Measurements from ENCODE around the gene USE1. TPM values are rescaled to one million over a fixed set of nuclear protein-coding genes. Genes with fewer than 3 reads are reported as not detected.

USE1 gene
- total and polyA plus RNA-seq, 9 of the 15 experiments (the other 6 are each of a cell fraction or from before 2014, with no cell fraction given) = 17.3 to 52.4 (median 34.0) TPM

DNA sequence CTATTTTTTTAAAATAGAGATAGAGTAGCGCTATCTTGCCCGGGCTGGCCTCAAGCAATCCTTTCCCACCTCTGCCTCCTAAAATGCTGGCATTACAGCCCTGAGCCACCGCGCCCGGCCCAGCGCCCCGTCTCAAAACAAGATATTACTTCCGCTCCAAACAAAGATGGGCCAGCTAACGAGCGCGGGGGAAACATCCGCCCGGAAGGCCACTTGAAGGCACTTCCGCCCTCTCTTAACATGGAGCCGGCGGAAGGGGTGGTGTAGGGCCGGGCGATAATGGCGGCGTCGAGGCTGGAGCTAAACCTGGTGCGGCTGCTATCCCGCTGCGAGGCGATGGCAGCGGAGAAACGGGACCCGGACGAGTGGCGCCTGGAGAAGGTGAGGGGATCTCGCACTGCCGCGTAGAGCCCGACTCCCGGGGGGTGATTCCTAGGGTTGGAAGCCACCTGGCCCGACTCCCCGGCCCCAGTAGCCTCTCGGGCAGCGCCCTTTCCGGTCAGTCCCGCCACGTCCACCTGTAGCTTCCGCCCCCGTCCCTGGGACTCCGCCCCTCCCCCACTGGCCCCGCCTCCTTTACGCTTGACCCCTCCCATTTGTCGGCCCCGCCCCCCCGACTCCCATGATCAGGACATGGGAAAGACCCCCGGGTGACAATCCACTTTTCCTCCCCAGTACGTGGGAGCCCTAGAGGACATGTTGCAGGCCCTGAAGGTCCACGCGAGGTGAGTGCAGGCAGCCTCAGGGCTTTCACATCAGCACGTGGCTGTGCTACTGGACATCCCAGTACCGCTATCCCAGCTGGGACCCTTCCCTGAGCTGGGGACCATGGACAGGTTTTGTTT lies at the start of gene USE1 (continued):
- TF ChIP-seq FOS (IDR thresholded peaks at IDR 0.05; ENCODE audit: extremely low read depth, insufficient read length) = no peak
- no peak for TF ChIP-seq SMAD1 (IDR thresholded peaks at IDR 0.05; ENCODE audit: low read depth, low read length, partially characterized antibody)
- TF ChIP-seq, protein P1, sequence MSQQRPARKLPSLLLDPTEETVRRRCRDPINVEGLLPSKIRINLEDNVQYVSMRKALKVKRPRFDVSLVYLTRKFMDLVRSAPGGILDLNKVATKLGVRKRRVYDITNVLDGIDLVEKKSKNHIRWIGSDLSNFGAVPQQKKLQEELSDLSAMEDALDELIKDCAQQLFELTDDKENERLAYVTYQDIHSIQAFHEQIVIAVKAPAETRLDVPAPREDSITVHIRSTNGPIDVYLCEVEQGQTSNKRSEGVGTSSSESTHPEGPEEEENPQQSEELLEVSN (IDR thresholded peaks at IDR 0.05; ENCODE audit: borderline replicate concordance in 1 of 2, extremely low read depth in 1 of 2, insufficient read depth in 1 of 2, insufficient read length in 1 of 2, low read depth in 1 of 2, low read length in 1 of 2, poor library complexity in 1 of 2, severe bottlenecking in 1 of 2) = peak; percentile 38 to 68
- TF ChIP-seq JUN (IDR thresholded peaks at IDR 0.05; ENCODE audit: borderline replicate concordance, low read depth, low read length) = no peak
- no peak for TF ChIP-seq JUN (CRISPR knock-in tag; IDR thresholded peaks at IDR 0.05; ENCODE audit: borderline replicate concordance)
- TF ChIP-seq ZNF239 (CRISPR knock-in tag; IDR thresholded peaks at IDR 0.05) = no peak
- no peak for TF ChIP-seq PRMT5 (CRISPR knock-in tag; IDR thresholded peaks at IDR 0.05)
- peak; percentile 66; the same call in 1 of the 2 replicates for TF ChIP-seq TARDBP (IDR thresholded peaks at IDR 0.05)
- TF ChIP-seq PTTG1 (tag; IDR thresholded peaks at IDR 0.05; ENCODE audit: low read depth) = no peak
- no peak for TF ChIP-seq TRIM28 (IDR thresholded peaks at IDR 0.05)
- TF ChIP-seq EHMT2 (IDR thresholded peaks at IDR 0.05) = no peak
- TF ChIP-seq ZNF699 (CRISPR knock-in tag; IDR thresholded peaks at IDR 0.05; ENCODE audit: insufficient replicate concordance) = no peak
- TF ChIP-seq SP1 (CRISPR knock-in tag; IDR thresholded peaks at IDR 0.05) = peak; percentile 94
- TF ChIP-seq PURB (CRISPR knock-in tag; IDR thresholded peaks at IDR 0.05; ENCODE audit: low read depth) = no peak
- peak; percentile 75; the same call in 1 of the 2 replicates for TF ChIP-seq KLF13 (tag; IDR thresholded peaks at IDR 0.05; ENCODE audit: borderline replicate concordance, low read depth)
- TF ChIP-seq, protein P2, sequence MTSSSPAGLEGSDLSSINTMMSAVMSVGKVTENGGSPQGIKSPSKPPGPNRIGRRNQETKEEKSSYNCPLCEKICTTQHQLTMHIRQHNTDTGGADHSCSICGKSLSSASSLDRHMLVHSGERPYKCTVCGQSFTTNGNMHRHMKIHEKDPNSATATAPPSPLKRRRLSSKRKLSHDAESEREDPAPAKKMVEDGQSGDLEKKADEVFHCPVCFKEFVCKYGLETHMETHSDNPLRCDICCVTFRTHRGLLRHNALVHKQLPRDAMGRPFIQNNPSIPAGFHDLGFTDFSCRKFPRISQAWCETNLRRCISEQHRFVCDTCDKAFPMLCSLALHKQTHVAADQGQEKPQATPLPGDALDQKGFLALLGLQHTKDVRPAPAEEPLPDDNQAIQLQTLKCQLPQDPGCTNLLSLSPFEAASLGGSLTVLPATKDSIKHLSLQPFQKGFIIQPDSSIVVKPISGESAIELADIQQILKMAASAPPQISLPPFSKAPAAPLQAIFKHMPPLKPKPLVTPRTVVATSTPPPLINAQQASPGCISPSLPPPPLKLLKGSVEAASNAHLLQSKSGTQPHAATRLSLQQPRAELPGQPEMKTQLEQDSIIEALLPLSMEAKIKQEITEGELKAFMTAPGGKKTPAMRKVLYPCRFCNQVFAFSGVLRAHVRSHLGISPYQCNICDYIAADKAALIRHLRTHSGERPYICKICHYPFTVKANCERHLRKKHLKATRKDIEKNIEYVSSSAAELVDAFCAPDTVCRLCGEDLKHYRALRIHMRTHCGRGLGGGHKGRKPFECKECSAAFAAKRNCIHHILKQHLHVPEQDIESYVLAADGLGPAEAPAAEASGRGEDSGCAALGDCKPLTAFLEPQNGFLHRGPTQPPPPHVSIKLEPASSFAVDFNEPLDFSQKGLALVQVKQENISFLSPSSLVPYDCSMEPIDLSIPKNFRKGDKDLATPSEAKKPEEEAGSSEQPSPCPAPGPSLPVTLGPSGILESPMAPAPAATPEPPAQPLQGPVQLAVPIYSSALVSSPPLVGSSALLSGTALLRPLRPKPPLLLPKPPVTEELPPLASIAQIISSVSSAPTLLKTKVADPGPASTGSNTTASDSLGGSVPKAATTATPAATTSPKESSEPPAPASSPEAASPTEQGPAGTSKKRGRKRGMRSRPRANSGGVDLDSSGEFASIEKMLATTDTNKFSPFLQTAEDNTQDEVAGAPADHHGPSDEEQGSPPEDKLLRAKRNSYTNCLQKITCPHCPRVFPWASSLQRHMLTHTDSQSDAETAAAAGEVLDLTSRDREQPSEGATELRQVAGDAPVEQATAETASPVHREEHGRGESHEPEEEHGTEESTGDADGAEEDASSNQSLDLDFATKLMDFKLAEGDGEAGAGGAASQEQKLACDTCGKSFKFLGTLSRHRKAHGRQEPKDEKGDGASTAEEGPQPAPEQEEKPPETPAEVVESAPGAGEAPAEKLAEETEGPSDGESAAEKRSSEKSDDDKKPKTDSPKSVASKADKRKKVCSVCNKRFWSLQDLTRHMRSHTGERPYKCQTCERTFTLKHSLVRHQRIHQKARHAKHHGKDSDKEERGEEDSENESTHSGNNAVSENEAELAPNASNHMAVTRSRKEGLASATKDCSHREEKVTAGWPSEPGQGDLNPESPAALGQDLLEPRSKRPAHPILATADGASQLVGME (CRISPR knock-in tag; IDR thresholded peaks at IDR 0.05) = no peak
- no peak for TF ChIP-seq MCM5 (IDR thresholded peaks at IDR 0.05; ENCODE audit: low read depth)

Data from K562 (cell line).